A549 (cell line): ENCODE measurements around the gene PTPRN2. TPM values are rescaled to one million over a fixed set of nuclear protein-coding genes. Genes with fewer than 3 reads are reported as not detected.

ENCODE experiments used
- ATAC-seq, 2 experiments: fragments of 200-7000 bp in 1 of 2; fragments of >200 bp in 1 of 2; cut with Nextera tagmentation in 1 of 2; cut with Tn5 transposase in 1 of 2; 3 replicates each; pipeline versions ENCODE4 v1.8.0 to v1.9.1; 2018 to 2020; ENCODE audit warnings: mild to moderate bottlenecking in 1 of 2, moderate library complexity in 1 of 2
- CTCF ChIA-PET: fragments of 300-600 bp; sonication (Branson Sonifier 250); formaldehyde crosslinking; extraction: SDS; loops from one replicate; lab custom pipeline; 2021; ENCODE audit warnings: antibody characterized with exemption, inconsistent platforms; lab: Yijun Ruan, JAX
- POLR2A ChIA-PET: fragments of 350-600 bp; formaldehyde crosslinking; extraction: SDS; loops from one replicate; lab custom pipeline; 2021; ENCODE audit warnings: antibody characterized with exemption, inconsistent platforms; lab: Yijun Ruan, JAX
- DNase-seq, 2 experiments: peaks; one replicate each; pipeline versions ENCODE4 v3.0.0 to v3.0.0-alpha.2; 2011 to 2016; ENCODE audit warnings: low read depth in 1 of 2, low spot score in 1 of 2
- FAIRE-seq: peaks from 2 replicates; lab custom pipeline; 2011; peaks lifted over from hg19 to GRCh38; lab: Jason Lieb, UNC
- H3K27ac ChIP-seq, 2 experiments: fragments of >200 bp; sonication (Bioruptor Twin); formaldehyde crosslinking; 3 replicates each; pipeline ENCODE4 v1.5.1; 2016 to 2017
- H3K4me1 ChIP-seq: fragments of >200 bp; sonication (Bioruptor Twin); formaldehyde crosslinking; 3 replicates; pipeline ENCODE4 v1.6.1; 2016
- H3K4me2 ChIP-seq: fragments of >200 bp; sonication (Bioruptor Twin); formaldehyde crosslinking; 3 replicates; pipeline ENCODE4 v1.6.1; 2016
- H3K4me3 ChIP-seq: fragments of >200 bp; sonication (Bioruptor Twin); formaldehyde crosslinking; 3 replicates; pipeline ENCODE4 v1.5.1; 2016
- H3K9me3 ChIP-seq: fragments of >200 bp; sonication (Bioruptor Twin); formaldehyde crosslinking; 3 replicates; pipeline ENCODE4 v1.6.1; 2016
- BHLHE40 ChIP-seq: IDR thresholded peaks from 2 replicates; pipeline ENCODE4 v1.6.1; 2012; ENCODE audit warnings: low read depth, low read length, inconsistent platforms
- CBX8 ChIP-seq: fragments of 200-600 bp; sonication (generic); IDR thresholded peaks from 2 replicates; pipeline ENCODE4 v1.6.1; 2016
- ELK1 ChIP-seq: fragments of 150-350 bp; IDR thresholded peaks from 2 replicates; pipeline ENCODE4 v1.6.1; 2014; ENCODE audit warnings: low read depth, mild to moderate bottlenecking, low read length
- FOSB ChIP-seq: fragments of 250-450 bp; sonication (Bioruptor Pico); IDR thresholded peaks from 2 replicates; pipeline ENCODE4 v1.5.0; 2020; ENCODE audit warnings: mild to moderate bottlenecking, moderate library complexity
- FOXS1 ChIP-seq: fragments of 250-450 bp; sonication (Bioruptor Pico); IDR thresholded peaks from 2 replicates; pipeline ENCODE4 v1.5.0; 2020; ENCODE audit warnings: mild to moderate bottlenecking, moderate library complexity
- HEYL ChIP-seq: fragments of 250-450 bp; sonication (Bioruptor Pico); IDR thresholded peaks from 2 replicates; pipeline ENCODE4 v1.8.0; 2021; ENCODE audit warnings: mild to moderate bottlenecking, moderate library complexity
- HOXB13 ChIP-seq: fragments of 250-450 bp; sonication (Bioruptor Pico); IDR thresholded peaks from 2 replicates; pipeline ENCODE4 v1.5.0; 2020; ENCODE audit warnings: low read depth, mild to moderate bottlenecking, moderate library complexity
- JUNB ChIP-seq: fragments of >200 bp; sonication (Bioruptor Twin); formaldehyde crosslinking; IDR thresholded peaks from 2 replicates; pipeline ENCODE4 v1.6.1; 2016
- NR3C1 ChIP-seq: fragments of >200 bp; sonication (Bioruptor Twin); formaldehyde crosslinking; IDR thresholded peaks from 3 replicates; pipeline ENCODE4 v1.6.1; 2017
- PHF8 ChIP-seq: fragments of 200-600 bp; sonication (generic); IDR thresholded peaks from 2 replicates; pipeline ENCODE4 v1.6.1; 2016; ENCODE audit warnings: low read depth, mild to moderate bottlenecking, antibody characterized with exemption, moderate library complexity, borderline replicate concordance
- POLR2AphosphoS2 ChIP-seq: conservative IDR thresholded peaks from 2 replicates; pipeline ENCODE4 v1.6.1; 2012; ENCODE audit warnings: low read length, improper control_type of control experiment, inconsistent platforms
- RAD21 ChIP-seq, 2 experiments: fragments of >200 bp in 1 of 2; sonication (Bioruptor Twin) in 1 of 2; formaldehyde crosslinking in 1 of 2; IDR thresholded peaks in 1 of 2; conservative IDR thresholded peaks in 1 of 2; 2 replicates in 1 of 2; 3 replicates in 1 of 2; pipeline ENCODE4 v1.6.1; 2012 to 2018; ENCODE audit warnings: inconsistent platforms in 1 of 2
- RCOR1 ChIP-seq: fragments of 150-350 bp; IDR thresholded peaks from 2 replicates; pipeline ENCODE4 v1.6.1; 2014; ENCODE audit warnings: antibody characterized with exemption, low read length, low read depth
- REST ChIP-seq: fragments of 200-600 bp; sonication (generic); IDR thresholded peaks from 2 replicates; pipeline ENCODE4 v1.6.1; 2016; ENCODE audit warnings: antibody characterized with exemption, mild to moderate bottlenecking, moderate library complexity
- RNF2 ChIP-seq: fragments of 200-600 bp; sonication (generic); IDR thresholded peaks from 2 replicates; pipeline ENCODE4 v1.6.1; 2016; ENCODE audit warnings: low read depth, mild to moderate bottlenecking, antibody characterized with exemption, moderate library complexity, borderline replicate concordance
- TFCP2L1 ChIP-seq: fragments of 250-450 bp; sonication (Bioruptor Pico); IDR thresholded peaks from 2 replicates; pipeline ENCODE4 v1.5.0; 2021; ENCODE audit warnings: mild to moderate bottlenecking
- ZNF302 ChIP-seq: fragments of 250-450 bp; sonication (Bioruptor Pico); IDR thresholded peaks from 2 replicates; pipeline ENCODE4 v1.9.0; 2021; ENCODE audit warnings: inconsistent platforms, mild to moderate bottlenecking, moderate library complexity
- ZSCAN20 ChIP-seq: fragments of 250-450 bp; sonication (Bioruptor Pico); IDR thresholded peaks from 2 replicates; pipeline ENCODE4 v1.8.0; 2022; ENCODE audit warnings: mild to moderate bottlenecking, moderate library complexity
- WGBS: methylation state at CpG from one replicate; pipeline ENCODE4 v1.1.6; 2017; ENCODE audit errors: missing lambda C conversion rate; 5-methylcytosine and 5-hydroxymethylcytosine counted together
- polyA plus RNA-seq, 4 experiments: library from polyadenylated mRNA; depleted of rRNA in 3 of 4; stranded (reverse); fragments of >200 nt; fragmentation: RNase III in 1 of 4; extraction: RNeasy Plus Mini Kit Qiagen cat#74134 plus additional on column Dnase treatment in 1 of 4; gene quantifications; 2 replicates in 3 of 4; 3 replicates in 1 of 4; pipeline ENCODE4 v1.2.3, GENCODE V29; 2011 to 2017
- TF ChIP-seq, protein P1 (sequence below): fragments of >200 bp; sonication (Bioruptor Twin); formaldehyde crosslinking; IDR thresholded peaks from 2 replicates; pipeline ENCODE4 v1.6.1; 2016

PTPRN2 gene
- polyA plus RNA-seq, 2 of the 4 experiments (the other 2 are of a cell fraction) = 0.41 to 1.2 TPM

- FAIRE-seq (no peak), DNase-seq (no peak), ATAC-seq (peak in 1 of 2 experiments; percentile 45; a peak in 3 of 6 replicates)
- Histone ChIP-seq H3K27ac (no peak overlapping the region), H3K9me3 (peaks cover 3% of the 10 kb centered on the region; the same call in 1 of the 3 replicates), H3K4me2 (no peak overlapping the region), H3K4me3 (no peak overlapping the region), H3K4me1 (no peaks in the 10 kb centered on the region)
- ChIA-PET POLR2A (no interaction called here), CTCF (no interaction called here)
- 57% methylated on average over 30 of the region's 40 CpGs for WGBS
- TF ChIP-seq REST (peak; percentile 92), RNF2 (no peak), JUNB (no peak), RAD21 (conservative IDR thresholded peaks at IDR 0.05 in 1 of 2, IDR thresholded peaks at IDR 0.05 in 1 of 2) (no peak), RCOR1 (no peak), ZSCAN20 (CRISPR knock-in tag) (no peak), ZNF302 (CRISPR knock-in tag) (no peak), POLR2AphosphoS2 (no peak)
- TF ChIP-seq, all 56 proteins: peak for 1
Observed at GRCh38 chr7:158362912-158363905, 224.4 kb downstream of the PTPRN2 start.

DNA sequence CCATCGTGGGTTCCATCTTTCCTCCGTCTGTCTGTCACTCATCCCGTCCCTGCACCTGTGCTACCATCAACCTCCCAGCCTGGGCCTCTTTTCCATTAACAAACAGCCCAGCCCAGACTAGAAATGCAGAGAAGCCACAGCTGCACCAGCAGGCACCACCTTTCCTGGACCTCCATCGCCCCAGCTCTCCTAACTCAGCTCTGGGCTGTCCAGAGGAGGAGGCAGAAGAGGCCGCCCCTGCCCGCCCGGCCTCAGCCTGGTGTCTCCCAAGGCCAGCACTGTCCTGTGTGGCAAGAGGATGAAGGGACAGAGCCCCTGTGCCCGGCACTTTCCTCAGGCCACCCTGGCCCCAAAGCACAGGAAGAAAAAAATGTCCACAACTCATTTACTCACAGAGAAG, 225.6 kb downstream of the PTPRN2 start:
- Histone ChIP-seq H3K9me3 (peaks cover 3% of the 10 kb centered on the region; the same call in 1 of the 3 replicates), H3K4me3 (no peak overlapping the region), H3K4me2 (no peak overlapping the region), H3K27ac (no peak overlapping the region), H3K4me1 (no peaks in the 10 kb centered on the region)
- no peak for TF ChIP-seq TFCP2L1 (CRISPR knock-in tag)
- DNase-seq (no peak), FAIRE-seq (no peak), ATAC-seq (peak in 1 of 2 experiments; percentile 45; a peak in 3 of 6 replicates)
- ChIA-PET CTCF (no interaction called here), POLR2A (no interaction called here)
- 43% methylated on average over 5 of the region's 8 CpGs for WGBS

GRCh38 chr7:158361326-158361946, 226.2 kb downstream of the PTPRN2 start:
- no peak overlapping the region for H3K4me3 ChIP-seq
- peaks cover 3% of the 10 kb centered on the region; the same call in 1 of the 3 replicates for H3K9me3 ChIP-seq
- CTCF ChIA-PET = no interaction called here
- POLR2A ChIA-PET = no interaction called here
- no peaks in the 10 kb centered on the region for H3K4me1 ChIP-seq
- H3K4me2 ChIP-seq = no peak overlapping the region
- no peak for TF ChIP-seq HEYL
- no peak for TF ChIP-seq FOSB
- TF ChIP-seq BHLHE40 = no peak
- TF ChIP-seq, protein P1, sequence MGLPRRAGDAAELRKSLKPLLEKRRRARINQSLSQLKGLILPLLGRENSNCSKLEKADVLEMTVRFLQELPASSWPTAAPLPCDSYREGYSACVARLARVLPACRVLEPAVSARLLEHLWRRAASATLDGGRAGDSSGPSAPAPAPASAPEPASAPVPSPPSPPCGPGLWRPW = no peak
- no peak for TF ChIP-seq FOXS1 (CRISPR knock-in tag)
- no peak for TF ChIP-seq HOXB13 (CRISPR knock-in tag)
- no peak for TF ChIP-seq NR3C1
- no peak for TF ChIP-seq CBX8
- TF ChIP-seq ELK1 = no peak
- no peak for TF ChIP-seq PHF8
- TF ChIP-seq, all 56 proteins: peak for 0
- ATAC-seq (peak; percentile 23 to 54; a peak in 4 of 6 replicates), FAIRE-seq (no peak), DNase-seq (no peak)
- no peak overlapping the region for H3K27ac ChIP-seq
- 52% methylated on average over 6 of the region's 8 CpGs for WGBS
